AG04450 (cell line): Measurements from ENCODE around the gene IL22RA2. TPM values are rescaled to one million over a fixed set of nuclear protein-coding genes. Genes with fewer than 3 reads are reported as not detected.

Source experiments
- CTCF ChIA-PET: fragments of 300-600, 350-600 bp; formaldehyde crosslinking; extraction: SDS; loops from one replicate; lab custom pipeline; 2022; ENCODE audit warnings: antibody characterized with exemption, inconsistent platforms; lab: Charles Lee
- POLR2A ChIA-PET: fragments of 350-600 bp; formaldehyde crosslinking; extraction: SDS; loops from one replicate; lab custom pipeline; 2021; ENCODE audit warnings: antibody characterized with exemption, inconsistent platforms; lab: Yijun Ruan, JAX
- DNase-seq: peaks from one replicate; pipeline ENCODE4 v3.0.0-alpha.2; 2011; ENCODE audit warnings: low read depth, low spot score
- H3K27ac ChIP-seq: one replicate; pipeline ENCODE4 v1.5.1; 2012; ENCODE audit warnings: low read depth, low read length, control low read depth
- H3K27me3 ChIP-seq: one replicate; pipeline ENCODE4 v1.6.0; 2012; ENCODE audit warnings: low read length; ENCODE audit not compliant: control insufficient read depth, insufficient read depth
- H3K4me3 ChIP-seq: 2 replicates; pipeline ENCODE4 v1.5.1; 2011; ENCODE audit warnings: mild to moderate bottlenecking, low read depth, low read length, control low read depth
- H3K9me3 ChIP-seq: 2 replicates; pipeline ENCODE4 v1.5.1; 2012; ENCODE audit warnings: low read length; ENCODE audit not compliant: control insufficient read depth, insufficient read depth
- polyA plus RNA-seq: library from polyadenylated mRNA; depleted of rRNA; stranded (reverse); fragments of >200 nt; gene quantifications from 2 replicates; pipeline ENCODE4 v1.2.3, GENCODE V29; 2011
- TF ChIP-seq, protein P1 (sequence below): IDR thresholded peaks from 2 replicates; pipeline ENCODE4 v1.5.1; 2011; ENCODE audit warnings: low read depth, low read length, control low read depth, inconsistent platforms

Gene IL22RA2
- polyA plus RNA-seq, 1 experiment = not detected

DNA sequence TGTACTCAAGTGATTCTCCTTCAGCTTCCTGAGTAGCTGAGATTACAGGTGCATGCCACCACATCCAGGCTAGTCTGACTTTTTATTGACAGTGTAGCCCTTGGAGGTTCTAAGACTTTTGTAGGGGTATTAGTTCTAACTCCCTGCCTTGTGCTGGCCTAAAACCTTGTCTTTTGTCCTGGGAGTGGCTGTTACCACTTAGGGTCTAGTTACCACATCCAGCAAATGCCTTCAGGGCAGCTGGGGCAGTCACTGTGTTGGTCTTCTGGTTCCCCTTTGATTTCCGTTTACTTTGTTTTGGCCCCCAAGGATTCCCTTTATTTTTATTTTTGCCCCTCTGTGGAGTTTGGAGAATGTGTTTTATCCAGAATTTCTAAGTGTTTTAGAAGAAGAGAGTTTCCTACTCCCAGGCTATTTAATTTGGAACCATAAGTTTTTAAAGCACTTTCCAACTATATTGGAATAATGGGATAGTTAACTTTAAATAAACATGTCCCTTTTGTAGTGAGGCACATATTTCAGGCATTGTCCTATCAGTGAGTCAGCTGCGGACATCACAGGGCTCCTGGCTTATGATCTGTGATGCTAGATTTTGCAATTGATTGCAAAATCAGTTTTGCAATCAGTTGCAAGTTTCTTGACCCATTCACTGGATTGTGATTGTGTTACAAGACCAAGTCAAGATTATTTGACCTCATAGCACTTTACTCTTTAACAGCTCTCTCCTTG, 25.0 kb downstream of the IL22RA2 start:
- TF ChIP-seq, protein P1, sequence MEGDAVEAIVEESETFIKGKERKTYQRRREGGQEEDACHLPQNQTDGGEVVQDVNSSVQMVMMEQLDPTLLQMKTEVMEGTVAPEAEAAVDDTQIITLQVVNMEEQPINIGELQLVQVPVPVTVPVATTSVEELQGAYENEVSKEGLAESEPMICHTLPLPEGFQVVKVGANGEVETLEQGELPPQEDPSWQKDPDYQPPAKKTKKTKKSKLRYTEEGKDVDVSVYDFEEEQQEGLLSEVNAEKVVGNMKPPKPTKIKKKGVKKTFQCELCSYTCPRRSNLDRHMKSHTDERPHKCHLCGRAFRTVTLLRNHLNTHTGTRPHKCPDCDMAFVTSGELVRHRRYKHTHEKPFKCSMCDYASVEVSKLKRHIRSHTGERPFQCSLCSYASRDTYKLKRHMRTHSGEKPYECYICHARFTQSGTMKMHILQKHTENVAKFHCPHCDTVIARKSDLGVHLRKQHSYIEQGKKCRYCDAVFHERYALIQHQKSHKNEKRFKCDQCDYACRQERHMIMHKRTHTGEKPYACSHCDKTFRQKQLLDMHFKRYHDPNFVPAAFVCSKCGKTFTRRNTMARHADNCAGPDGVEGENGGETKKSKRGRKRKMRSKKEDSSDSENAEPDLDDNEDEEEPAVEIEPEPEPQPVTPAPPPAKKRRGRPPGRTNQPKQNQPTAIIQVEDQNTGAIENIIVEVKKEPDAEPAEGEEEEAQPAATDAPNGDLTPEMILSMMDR = no peak
- H3K4me3 ChIP-seq = no peak overlapping the region
- H3K9me3 ChIP-seq = no peaks in the 10 kb centered on the region
- ChIA-PET POLR2A (no interaction called here), CTCF (no interaction called here)
- H3K27me3 ChIP-seq = peaks cover 2% of the 10 kb centered on the region
- no peak overlapping the region for H3K27ac ChIP-seq
- no peak for DNase-seq

- DNase-seq = no peak
- TF ChIP-seq, protein P1 = no peak
- H3K4me3 ChIP-seq = no peak overlapping the region
- POLR2A ChIA-PET = no interaction called here
- no peaks in the 10 kb centered on the region for H3K9me3 ChIP-seq
- peaks cover 6% of the 10 kb centered on the region for H3K27me3 ChIP-seq
- CTCF ChIA-PET = interaction anchor here (0.7 to 1.1 kb wide), 3 partner anchors 51 to 174 kb away, joined by 3 to 8 read pairs (median 3); no protein-coding TSS in a partner anchor
- no peak overlapping the region for H3K27ac ChIP-seq
Observed at GRCh38 chr6:137147195-137147594, 26.2 kb downstream of the IL22RA2 start.

DNA sequence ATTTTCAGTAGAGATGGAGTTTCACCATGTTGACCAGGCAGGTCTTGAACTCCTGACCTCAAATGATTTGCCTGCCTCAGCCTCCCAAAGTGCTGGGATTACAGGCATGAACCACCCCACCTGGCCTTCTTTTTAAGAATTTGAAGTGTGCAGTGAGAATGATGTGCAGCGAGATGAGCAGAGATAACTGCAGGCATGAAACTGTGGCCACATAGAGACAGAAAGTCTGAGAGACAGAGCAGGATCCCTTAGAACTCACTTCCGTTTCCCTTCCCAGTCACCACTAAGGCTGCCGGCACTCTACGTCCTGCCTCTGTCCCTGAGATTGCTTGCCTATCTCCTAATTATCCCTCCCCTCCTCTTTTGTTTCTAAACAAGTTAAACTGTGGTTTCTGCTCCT, 27.2 kb downstream of the IL22RA2 start:
- TF ChIP-seq, protein P1 = no peak
- POLR2A ChIA-PET = no interaction called here

DNA sequence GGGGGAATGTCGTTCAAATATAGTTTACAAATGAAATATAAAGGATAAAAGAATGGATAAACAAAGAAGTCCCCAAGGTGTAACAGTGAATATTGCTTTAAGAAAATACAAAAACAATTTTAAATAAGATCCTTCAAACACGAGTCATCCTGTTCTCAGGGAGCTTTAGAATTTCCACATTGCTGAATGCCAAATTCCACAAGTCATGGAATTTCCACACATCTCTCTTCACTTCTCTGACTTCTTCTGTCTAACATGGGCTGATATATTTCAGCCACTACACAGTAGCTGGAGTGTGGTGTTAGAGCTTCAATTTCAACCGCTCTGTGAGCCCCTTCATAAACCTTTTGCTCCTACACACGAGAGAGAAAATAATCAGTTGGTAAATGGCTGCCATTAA, 28.0 kb downstream of the IL22RA2 start:
- Histone ChIP-seq H3K4me3 (no peak overlapping the region), H3K9me3 (no peaks in the 10 kb centered on the region), H3K27ac (no peak overlapping the region), H3K27me3 (peaks cover 6% of the 10 kb centered on the region)
- TF ChIP-seq, protein P1 = no peak
- ChIA-PET CTCF (no interaction called here), POLR2A (no interaction called here)
- DNase-seq = no peak

More for the DNA sequence above, 27.2 kb downstream of the IL22RA2 start:
- peaks cover 6% of the 10 kb centered on the region for H3K27me3 ChIP-seq
- no peak overlapping the region for H3K4me3 ChIP-seq
- no peak for DNase-seq
- H3K27ac ChIP-seq = no peak overlapping the region
- H3K9me3 ChIP-seq = no peaks in the 10 kb centered on the region
- CTCF ChIA-PET = interaction anchor here (0.6 to 1.1 kb wide), 2 partner anchors 52 to 188 kb away, joined by 4 to 8 read pairs; no protein-coding TSS in a partner anchor

GRCh38 chr6:137136065-137136464, 37.4 kb downstream of the IL22RA2 start:
- CTCF ChIA-PET = no interaction called here
- H3K9me3 ChIP-seq = no peaks in the 10 kb centered on the region
- no peak overlapping the region for H3K4me3 ChIP-seq
- no peaks in the 10 kb centered on the region for H3K27me3 ChIP-seq
- DNase-seq = no peak
- no peak overlapping the region for H3K27ac ChIP-seq
- TF ChIP-seq, protein P1 = peak; percentile 32
- POLR2A ChIA-PET = no interaction called here
